Panc1 (cell line): Measurements from ENCODE around the gene MICAL2. TPM values are rescaled to one million over a fixed set of nuclear protein-coding genes. Genes with fewer than 3 reads are reported as not detected.
A peak's percentile ranks its signal among the peaks of the same experiment; 100 is the strongest.

ENCODE experiments used
- ATAC-seq: fragments of 200-7000 bp; cut with Tn5 transposase; 2 replicates; pipeline ENCODE4 v1.9.1; 2020; ENCODE audit warnings: mild to moderate bottlenecking, moderate library complexity
- BruUV-seq: library from RNA; stranded (reverse); fragments of 400-500 nt; replicated peaks from 2 replicates; lab custom pipeline; 2021; lab: Mats Ljungman, UMichigan
- CTCF ChIA-PET: fragments of 300-600 bp; sonication (Branson Sonifier 250); formaldehyde crosslinking; loops from one replicate; lab custom pipeline; 2022; ENCODE audit warnings: antibody characterized with exemption; lab: Charles Lee
- POLR2A ChIA-PET: fragments of 300-600 bp; sonication (Branson Sonifier 250); formaldehyde crosslinking; loops from one replicate; lab custom pipeline; 2022; ENCODE audit warnings: antibody characterized with exemption; lab: Charles Lee
- DNase-seq: peaks from one replicate; pipeline ENCODE4 v3.0.0-alpha.2; 2010; ENCODE audit warnings: low read depth, low spot score
- H3K27ac ChIP-seq: 2 replicates; pipeline ENCODE4 v1.5.1; 2011; ENCODE audit warnings: mild to moderate bottlenecking, low read length, inconsistent platforms
- H3K27me3 ChIP-seq: fragments of 200-500 bp; sonication (Bioruptor generic); 2 replicates; pipeline ENCODE4 v1.6.0; 2014; ENCODE audit warnings: low read length, inconsistent platforms; ENCODE audit not compliant: control insufficient read depth, insufficient read depth
- H3K36me3 ChIP-seq: fragments of 200-500 bp; sonication (Bioruptor generic); 2 replicates; pipeline ENCODE4 v1.5.1; 2014; ENCODE audit warnings: inconsistent platforms, mild to moderate bottlenecking, low read length, moderate library complexity; ENCODE audit not compliant: control insufficient read depth, insufficient read depth
- H3K4me1 ChIP-seq: 2 replicates; pipeline ENCODE4 v1.5.1; 2011; ENCODE audit warnings: inconsistent platforms, mild to moderate bottlenecking, low read length, moderate library complexity; ENCODE audit not compliant: control insufficient read depth, insufficient read depth
- H3K4me3 ChIP-seq, 2 experiments: 2 replicates each; pipeline ENCODE4 v1.5.1; 2011 to 2012; ENCODE audit warnings: low read depth in 2 of 2, low read length in 2 of 2, mild to moderate bottlenecking in 2 of 2, inconsistent platforms in 1 of 2, moderate library complexity in 1 of 2
- H3K9me3 ChIP-seq: fragments of 200-500 bp; sonication (Bioruptor generic); 2 replicates; pipeline ENCODE4 v1.5.1; 2014; ENCODE audit warnings: low read depth, mild to moderate bottlenecking, inconsistent platforms, low read length, moderate library complexity; ENCODE audit not compliant: control insufficient read depth, insufficient read depth
- POLR2AphosphoS5 ChIP-seq: IDR thresholded peaks from 2 replicates; pipeline ENCODE4 v1.6.1; 2012; ENCODE audit warnings: mild to moderate bottlenecking, low read depth, low read length, moderate library complexity
- SIN3A ChIP-seq: IDR thresholded peaks from 2 replicates; pipeline ENCODE4 v1.6.1; 2012; ENCODE audit warnings: low read depth, mild to moderate bottlenecking, low read length, moderate library complexity, borderline replicate concordance; ENCODE audit not compliant: insufficient read depth
- TCF7L2 ChIP-seq: IDR thresholded peaks from 2 replicates; pipeline ENCODE4 v1.6.1; 2011; ENCODE audit warnings: mild to moderate bottlenecking, low read depth, low read length, inconsistent platforms
- in situ Hi-C: cut with HindIII; loops from 2 replicates; pipeline ENCODE4 v1.10.0; 2016; ENCODE audit warnings: low sequenced_read_pairs, low pct_unique_long_range_greater_than_20kb
- intact Hi-C: fragments of 100-400 bp; cut with micrococcal nuclease; formaldehyde crosslinking; loops from one replicate; pipeline ENCODE4 v1.10.0; 2022; ENCODE audit not compliant: unreplicated experiment
- total RNA-seq: library from RNA; stranded (reverse); gene quantifications from one replicate; pipeline ENCODE4 v1.2.1, GENCODE V29; 2021; ENCODE audit not compliant: unreplicated experiment
- TF ChIP-seq, protein P1 (sequence below): fragments of 450-650 bp; IDR thresholded peaks from 2 replicates; pipeline ENCODE4 v1.5.1; 2017; ENCODE audit warnings: mild to moderate bottlenecking
- TF ChIP-seq, protein P2 (sequence below), 2 experiments: IDR thresholded peaks; 2 replicates each; pipeline ENCODE4 v1.6.1; 2011 to 2012; ENCODE audit warnings: low read depth in 2 of 2, control low read depth in 1 of 2, low read length in 1 of 2, mild to moderate bottlenecking in 1 of 2, moderate library complexity in 1 of 2; ENCODE audit not compliant: insufficient read depth in 1 of 2

Gene MICAL2
- total RNA-seq, 1 experiment from 2014 or later = 199 TPM

DNA sequence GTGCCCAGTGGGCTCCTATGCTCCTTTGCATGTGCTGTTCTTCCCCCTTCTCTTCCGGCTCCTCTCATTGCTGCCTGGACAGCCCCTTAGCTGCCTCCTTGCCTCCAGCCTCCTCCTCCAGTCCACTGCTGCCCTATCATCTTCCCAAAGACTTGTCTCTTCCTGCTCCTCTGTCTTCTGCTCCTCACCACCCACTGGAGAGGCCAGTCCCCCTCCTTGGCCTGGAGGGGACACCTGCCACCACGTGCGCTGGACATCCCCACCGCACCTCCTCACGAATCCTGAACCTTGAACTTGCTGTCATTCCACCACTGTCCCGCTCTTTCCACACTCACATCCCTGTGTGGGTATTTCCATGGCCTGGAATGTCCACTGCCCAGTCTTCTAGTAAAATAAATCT lies 49.8 kb downstream of the MICAL2 start:
- POLR2A ChIA-PET = interaction anchor here (0.5 kb wide), 2 partner anchors 69 to 1654 kb away, joined by 3 to 7 read pairs; no protein-coding TSS in a partner anchor
- no peak for DNase-seq
- Histone ChIP-seq H3K27ac (peak overlapping the region; percentile 89), H3K4me3 (no peak overlapping the region), H3K36me3 (peaks cover under 1% of the 10 kb centered on the region), H3K4me1 (peaks cover 71% of the 10 kb centered on the region), H3K9me3 (no peaks in the 10 kb centered on the region), H3K27me3 (no peaks in the 10 kb centered on the region)
- peak; percentile 8; the same call in 1 of the 2 replicates for ATAC-seq
- TF ChIP-seq POLR2AphosphoS5 (no peak), SIN3A (no peak), TCF7L2 (no peak)
- TF ChIP-seq, protein P1, sequence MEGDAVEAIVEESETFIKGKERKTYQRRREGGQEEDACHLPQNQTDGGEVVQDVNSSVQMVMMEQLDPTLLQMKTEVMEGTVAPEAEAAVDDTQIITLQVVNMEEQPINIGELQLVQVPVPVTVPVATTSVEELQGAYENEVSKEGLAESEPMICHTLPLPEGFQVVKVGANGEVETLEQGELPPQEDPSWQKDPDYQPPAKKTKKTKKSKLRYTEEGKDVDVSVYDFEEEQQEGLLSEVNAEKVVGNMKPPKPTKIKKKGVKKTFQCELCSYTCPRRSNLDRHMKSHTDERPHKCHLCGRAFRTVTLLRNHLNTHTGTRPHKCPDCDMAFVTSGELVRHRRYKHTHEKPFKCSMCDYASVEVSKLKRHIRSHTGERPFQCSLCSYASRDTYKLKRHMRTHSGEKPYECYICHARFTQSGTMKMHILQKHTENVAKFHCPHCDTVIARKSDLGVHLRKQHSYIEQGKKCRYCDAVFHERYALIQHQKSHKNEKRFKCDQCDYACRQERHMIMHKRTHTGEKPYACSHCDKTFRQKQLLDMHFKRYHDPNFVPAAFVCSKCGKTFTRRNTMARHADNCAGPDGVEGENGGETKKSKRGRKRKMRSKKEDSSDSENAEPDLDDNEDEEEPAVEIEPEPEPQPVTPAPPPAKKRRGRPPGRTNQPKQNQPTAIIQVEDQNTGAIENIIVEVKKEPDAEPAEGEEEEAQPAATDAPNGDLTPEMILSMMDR = no peak
- TF ChIP-seq, protein P2, sequence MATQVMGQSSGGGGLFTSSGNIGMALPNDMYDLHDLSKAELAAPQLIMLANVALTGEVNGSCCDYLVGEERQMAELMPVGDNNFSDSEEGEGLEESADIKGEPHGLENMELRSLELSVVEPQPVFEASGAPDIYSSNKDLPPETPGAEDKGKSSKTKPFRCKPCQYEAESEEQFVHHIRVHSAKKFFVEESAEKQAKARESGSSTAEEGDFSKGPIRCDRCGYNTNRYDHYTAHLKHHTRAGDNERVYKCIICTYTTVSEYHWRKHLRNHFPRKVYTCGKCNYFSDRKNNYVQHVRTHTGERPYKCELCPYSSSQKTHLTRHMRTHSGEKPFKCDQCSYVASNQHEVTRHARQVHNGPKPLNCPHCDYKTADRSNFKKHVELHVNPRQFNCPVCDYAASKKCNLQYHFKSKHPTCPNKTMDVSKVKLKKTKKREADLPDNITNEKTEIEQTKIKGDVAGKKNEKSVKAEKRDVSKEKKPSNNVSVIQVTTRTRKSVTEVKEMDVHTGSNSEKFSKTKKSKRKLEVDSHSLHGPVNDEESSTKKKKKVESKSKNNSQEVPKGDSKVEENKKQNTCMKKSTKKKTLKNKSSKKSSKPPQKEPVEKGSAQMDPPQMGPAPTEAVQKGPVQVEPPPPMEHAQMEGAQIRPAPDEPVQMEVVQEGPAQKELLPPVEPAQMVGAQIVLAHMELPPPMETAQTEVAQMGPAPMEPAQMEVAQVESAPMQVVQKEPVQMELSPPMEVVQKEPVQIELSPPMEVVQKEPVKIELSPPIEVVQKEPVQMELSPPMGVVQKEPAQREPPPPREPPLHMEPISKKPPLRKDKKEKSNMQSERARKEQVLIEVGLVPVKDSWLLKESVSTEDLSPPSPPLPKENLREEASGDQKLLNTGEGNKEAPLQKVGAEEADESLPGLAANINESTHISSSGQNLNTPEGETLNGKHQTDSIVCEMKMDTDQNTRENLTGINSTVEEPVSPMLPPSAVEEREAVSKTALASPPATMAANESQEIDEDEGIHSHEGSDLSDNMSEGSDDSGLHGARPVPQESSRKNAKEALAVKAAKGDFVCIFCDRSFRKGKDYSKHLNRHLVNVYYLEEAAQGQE (IDR thresholded peaks at IDR 0.05; ENCODE audit: insufficient read depth in 1 of 2, low read depth in 2 of 2, low read length in 1 of 2) = no peak
- no TSS peak for BruUV-seq
- CTCF ChIA-PET = no interaction called here
- in situ Hi-C loops = no loop called here
- intact Hi-C loops = no loop called here

DNA sequence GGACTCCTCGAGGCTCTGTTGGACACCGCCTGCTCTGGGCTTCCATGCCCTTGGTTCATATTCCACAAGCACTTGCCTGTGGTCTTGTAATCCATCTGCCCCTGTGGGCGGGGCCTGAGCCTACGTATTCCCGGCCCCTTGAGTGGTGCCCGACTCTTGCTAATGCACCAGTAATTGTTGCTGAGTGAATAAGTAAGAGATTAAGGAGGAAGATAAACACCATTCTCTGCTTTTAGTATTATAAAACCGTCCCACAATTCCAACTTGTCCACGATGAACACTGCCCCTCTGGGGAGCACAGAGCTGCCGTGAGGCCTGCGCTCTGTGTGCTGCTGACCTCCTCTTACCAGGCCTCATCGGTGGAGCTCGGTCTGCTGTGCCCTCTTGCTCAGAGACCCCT lies 50.3 kb downstream of the MICAL2 start:
- H3K27ac ChIP-seq = peak overlapping the region; percentile 89
- no peak for TF ChIP-seq SIN3A
- TF ChIP-seq POLR2AphosphoS5 = no peak
- TF ChIP-seq, protein P1 = no peak
- TF ChIP-seq, protein P2 (IDR thresholded peaks at IDR 0.05; ENCODE audit: insufficient read depth in 1 of 2, low read depth in 2 of 2, low read length in 1 of 2) = no peak
- TF ChIP-seq TCF7L2 = no peak
- no peak for DNase-seq
- CTCF ChIA-PET = no interaction called here
- no TSS peak for BruUV-seq
- H3K9me3 ChIP-seq = no peaks in the 10 kb centered on the region
- H3K27me3 ChIP-seq = no peaks in the 10 kb centered on the region
- H3K36me3 ChIP-seq = peaks cover 3% of the 10 kb centered on the region
- no peak overlapping the region for H3K4me3 ChIP-seq
- in situ Hi-C loops = no loop called here
- POLR2A ChIA-PET = interaction anchor here (0.5 kb wide), 2 partner anchors 70 to 1654 kb away, joined by 3 to 7 read pairs; no protein-coding TSS in a partner anchor
- peaks cover 76% of the 10 kb centered on the region for H3K4me1 ChIP-seq
- intact Hi-C loops = no loop called here
- no peak for ATAC-seq
